Stimulated activated naive B cell treated with anti-CD40 and anti-IgM and Interleukin-4, amounts not matched to agents 10 μg/mL and 1 μg/mL and 100 μg/mL, for 72 hours (primary cell): ENCODE results near the gene CERK.

Experiments
- ATAC-seq, 2 donors: fragments of 150-1000 bp; cut with Tn5 transposase; replicated peaks; 2 replicates each; pipeline ENCODE4 v1.10.0; 2021; ENCODE audit warnings: moderate library complexity in 1 of 2
- DNase-seq: peaks from one replicate; pipeline ENCODE4 v3.0.0; 2021
- H3K27ac Mint-ChIP-seq: one replicate; pipeline ENCODE4 v1.8.0; 2022; ENCODE audit warnings: mild to moderate bottlenecking, mixed read lengths
- H3K27me3 Mint-ChIP-seq, 2 donors: one replicate each; pipeline ENCODE4 v1.8.0; 2022; ENCODE audit warnings: mixed read lengths in 2 of 2
- H3K36me3 Mint-ChIP-seq, 2 donors: one replicate each; pipeline ENCODE4 v1.8.0; 2022; ENCODE audit warnings: mixed read lengths in 2 of 2, mild to moderate bottlenecking in 1 of 2
- H3K4me1 Mint-ChIP-seq, 2 donors: one replicate each; pipeline ENCODE4 v1.8.0; 2022; ENCODE audit warnings: mixed read lengths in 2 of 2, mild to moderate bottlenecking in 1 of 2
- H3K4me3 Mint-ChIP-seq, 2 donors: one replicate each; pipeline ENCODE4 v1.8.0; 2022; ENCODE audit warnings: mild to moderate bottlenecking in 2 of 2, mixed read lengths in 2 of 2, moderate library complexity in 1 of 2
- H3K9me3 Mint-ChIP-seq, 2 donors: one replicate each; pipeline ENCODE4 v1.8.0; 2022; ENCODE audit warnings: mixed read lengths in 2 of 2, mild to moderate bottlenecking in 1 of 2

CERK gene

DNA sequence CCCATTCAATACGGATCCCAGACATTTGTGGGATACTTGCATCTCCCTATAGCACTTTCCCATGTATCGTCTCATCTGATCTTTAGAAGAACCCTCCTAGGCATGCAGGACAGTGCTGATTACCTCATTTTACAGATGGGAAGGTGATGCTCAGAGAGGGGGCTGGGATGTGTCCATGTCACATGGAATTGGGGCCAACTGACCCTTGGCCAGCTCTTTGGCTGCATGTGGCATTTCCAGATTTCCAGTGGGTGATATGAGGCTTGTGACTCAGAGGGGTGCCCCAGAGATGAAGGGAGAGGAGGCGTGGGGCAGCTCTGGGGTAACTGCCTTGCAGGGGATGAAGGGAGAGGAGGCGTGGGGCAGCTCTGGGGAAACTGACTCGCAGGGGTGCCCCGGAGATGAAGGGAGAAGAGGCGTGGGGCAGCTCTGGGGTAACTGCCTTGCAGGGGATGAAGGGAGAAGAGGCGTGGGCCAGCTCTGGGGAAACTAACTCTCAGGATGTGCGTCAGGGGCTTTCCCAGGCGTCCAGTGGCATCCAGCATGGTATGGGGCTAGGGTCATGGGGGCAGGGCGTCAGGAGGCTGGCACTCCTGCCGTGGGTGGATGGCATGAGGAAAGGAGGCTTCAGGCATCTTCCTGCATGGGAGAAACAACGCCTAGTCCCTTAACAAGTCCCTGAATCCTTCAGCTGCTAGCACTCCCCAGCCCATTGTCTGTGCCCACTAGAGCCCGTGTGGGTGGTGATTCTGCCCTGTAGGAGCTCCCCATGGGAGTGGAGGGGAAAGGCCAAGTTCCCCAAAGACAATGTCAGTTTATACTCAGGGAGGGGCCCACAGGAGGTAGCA lies 11.9 kb upstream of the CERK start:
- DNase-seq (no peak), ATAC-seq (peak; percentile 19 to 45)
- H3K27me3 Mint-ChIP-seq: peaks cover 19 to 24% of the 10 kb centered on the region in 2 donors
- peak overlapping the region; percentile 57 for H3K27ac Mint-ChIP-seq
- H3K9me3 Mint-ChIP-seq: no peaks in the 10 kb centered on the region
- H3K36me3 Mint-ChIP-seq: peaks cover 0 to 3% of the 10 kb centered on the region in 2 donors
- H3K4me3 Mint-ChIP-seq: peak overlapping the region; percentile 29 to 53
- peaks cover 34 to 43% of the 10 kb centered on the region in 2 donors for H3K4me1 Mint-ChIP-seq

GRCh38 chr22:46748908-46749675 lies 11.0 kb upstream of the CERK start:
- no peak overlapping the region for H3K27ac Mint-ChIP-seq
- H3K9me3 Mint-ChIP-seq: no peaks in the 10 kb centered on the region
- ATAC-seq (peak; percentile 22 to 39), DNase-seq (no peak)
- peaks cover 29 to 37% of the 10 kb centered on the region in 2 donors for H3K4me1 Mint-ChIP-seq
- no peaks in the 10 kb centered on the region for H3K36me3 Mint-ChIP-seq
- peaks cover 19 to 24% of the 10 kb centered on the region in 2 donors for H3K27me3 Mint-ChIP-seq
- peak overlapping the region in 1 of 2 donors; percentile 5 for H3K4me3 Mint-ChIP-seq

DNA sequence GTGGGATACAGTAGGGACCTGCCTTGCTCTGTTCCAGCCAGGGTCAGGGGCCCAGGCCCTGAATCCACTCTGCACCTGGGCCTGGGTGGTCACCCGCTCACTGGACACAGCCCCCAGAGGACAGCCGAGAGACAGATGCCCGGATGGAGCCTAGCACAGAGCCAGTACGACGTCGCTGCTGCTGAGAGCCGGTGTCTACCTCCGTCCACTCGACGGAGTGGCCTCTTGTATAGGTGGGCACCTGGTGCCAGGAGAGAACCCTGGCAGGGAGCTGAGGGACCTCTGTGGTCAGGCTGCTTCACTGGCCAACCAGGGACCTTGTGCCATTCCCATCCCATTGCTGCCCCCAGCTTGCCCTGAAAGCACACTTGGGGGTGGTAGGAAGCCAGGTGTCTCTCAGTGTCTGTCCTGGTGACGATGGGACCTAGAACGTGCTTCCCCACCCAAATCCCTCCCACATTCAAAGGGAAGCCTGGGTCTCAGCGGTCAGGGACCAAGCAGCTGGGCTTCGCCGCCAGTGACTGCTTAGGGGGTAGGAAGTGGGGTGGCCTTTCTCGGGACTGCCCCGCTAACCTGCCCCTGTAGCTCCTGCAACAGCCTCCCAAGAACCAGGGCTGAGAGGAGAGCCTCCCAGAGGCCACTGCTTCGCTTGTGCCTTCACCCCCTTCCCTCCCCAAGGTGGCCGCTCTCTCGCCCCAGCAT lies 10.3 kb upstream of the CERK start:
- H3K27me3 Mint-ChIP-seq: peaks cover 19 to 24% of the 10 kb centered on the region in 2 donors
- no peak overlapping the region for H3K27ac Mint-ChIP-seq
- H3K4me1 Mint-ChIP-seq: peaks cover 26 to 31% of the 10 kb centered on the region in 2 donors
- ATAC-seq (no peak), DNase-seq (no peak)
- no peaks in the 10 kb centered on the region for H3K9me3 Mint-ChIP-seq
- no peaks in the 10 kb centered on the region for H3K36me3 Mint-ChIP-seq
- H3K4me3 Mint-ChIP-seq: no peak overlapping the region

- ATAC-seq (no peak), DNase-seq (no peak)
- no peak overlapping the region for H3K27ac Mint-ChIP-seq
Observed at GRCh38 chr22:46747646-46748045, 9.6 kb upstream of the CERK start.

GRCh38 chr22:46746620-46747019 lies 8.6 kb upstream of the CERK start:
- no peak overlapping the region for H3K27ac Mint-ChIP-seq
- H3K4me3 Mint-ChIP-seq: no peak overlapping the region
- peaks cover 19 to 23% of the 10 kb centered on the region in 2 donors for H3K27me3 Mint-ChIP-seq
- peaks cover 6 to 8% of the 10 kb centered on the region in 2 donors for H3K36me3 Mint-ChIP-seq
- DNase-seq: no peak
- H3K9me3 Mint-ChIP-seq: peaks cover 5 to 6% of the 10 kb centered on the region in 2 donors
- ATAC-seq: no peak
- peaks cover 24 to 31% of the 10 kb centered on the region in 2 donors for H3K4me1 Mint-ChIP-seq

More at GRCh38 chr22:46747646-46748045, 9.6 kb upstream of the CERK start:
- H3K36me3 Mint-ChIP-seq: peaks cover 6 to 7% of the 10 kb centered on the region in 2 donors
- peaks cover 19 to 24% of the 10 kb centered on the region in 2 donors for H3K27me3 Mint-ChIP-seq
- peaks cover 5% of the 10 kb centered on the region in 2 donors for H3K9me3 Mint-ChIP-seq
- H3K4me3 Mint-ChIP-seq: no peak overlapping the region
- H3K4me1 Mint-ChIP-seq: peaks cover 24 to 31% of the 10 kb centered on the region in 2 donors

DNA sequence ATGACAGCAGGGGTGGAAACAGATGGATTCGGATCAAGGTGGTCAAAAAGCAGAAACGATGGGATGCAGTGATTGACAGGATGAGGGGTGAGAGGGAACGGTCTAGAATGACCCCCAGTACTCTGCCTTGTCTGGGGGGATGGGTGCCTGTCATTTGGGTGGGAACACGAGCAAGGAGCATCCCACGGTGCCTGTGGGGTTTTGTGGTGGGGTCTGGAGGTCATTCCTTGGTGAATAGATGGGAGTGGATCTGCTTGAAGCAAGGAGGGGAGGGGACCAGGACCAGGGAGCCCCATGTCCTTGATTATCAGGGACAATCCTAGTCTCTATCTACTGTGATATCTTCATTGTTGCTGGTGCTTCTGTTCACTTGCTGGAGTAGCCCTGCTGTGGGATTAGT lies 8.1 kb upstream of the CERK start:
- ATAC-seq (no peak), DNase-seq (no peak)
- Mint-ChIP-seq H3K27ac (no peak overlapping the region), H3K9me3 (peaks cover 5 to 6% of the 10 kb centered on the region in 2 donors), H3K27me3 (peaks cover 18 to 19% of the 10 kb centered on the region in 2 donors), H3K4me1 (peaks cover 23 to 28% of the 10 kb centered on the region in 2 donors), H3K4me3 (no peak overlapping the region), H3K36me3 (peaks cover 6 to 8% of the 10 kb centered on the region in 2 donors)

DNA sequence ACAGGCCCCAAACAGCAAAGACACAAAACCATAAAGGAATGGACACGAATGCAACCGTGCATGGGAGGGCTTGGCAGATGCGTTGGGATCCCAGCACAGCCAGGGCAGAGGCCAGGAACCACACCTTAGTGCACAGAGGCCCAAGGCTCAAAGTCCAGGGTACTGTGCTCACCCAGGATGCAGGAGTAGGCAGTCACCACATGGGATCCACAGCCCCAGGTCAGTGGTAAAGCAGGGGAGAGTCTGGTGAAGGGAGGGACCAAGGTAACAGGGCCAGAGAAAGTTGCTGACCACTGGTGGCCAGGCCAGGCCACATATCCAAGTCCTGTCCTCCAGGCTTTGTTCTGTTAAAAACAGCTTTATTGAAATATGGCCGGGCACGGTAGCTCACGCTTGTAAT lies 6.5 kb upstream of the CERK start:
- peaks cover 12 to 20% of the 10 kb centered on the region in 2 donors for H3K4me1 Mint-ChIP-seq
- no peak for DNase-seq
- peak overlapping the region; percentile 69 for H3K27ac Mint-ChIP-seq
- peaks cover 5 to 6% of the 10 kb centered on the region in 2 donors for H3K9me3 Mint-ChIP-seq
- H3K4me3 Mint-ChIP-seq: no peak overlapping the region
- no peak for ATAC-seq
- H3K36me3 Mint-ChIP-seq: peaks cover 6 to 8% of the 10 kb centered on the region in 2 donors
- peaks cover 10 to 14% of the 10 kb centered on the region in 2 donors for H3K27me3 Mint-ChIP-seq

DNA sequence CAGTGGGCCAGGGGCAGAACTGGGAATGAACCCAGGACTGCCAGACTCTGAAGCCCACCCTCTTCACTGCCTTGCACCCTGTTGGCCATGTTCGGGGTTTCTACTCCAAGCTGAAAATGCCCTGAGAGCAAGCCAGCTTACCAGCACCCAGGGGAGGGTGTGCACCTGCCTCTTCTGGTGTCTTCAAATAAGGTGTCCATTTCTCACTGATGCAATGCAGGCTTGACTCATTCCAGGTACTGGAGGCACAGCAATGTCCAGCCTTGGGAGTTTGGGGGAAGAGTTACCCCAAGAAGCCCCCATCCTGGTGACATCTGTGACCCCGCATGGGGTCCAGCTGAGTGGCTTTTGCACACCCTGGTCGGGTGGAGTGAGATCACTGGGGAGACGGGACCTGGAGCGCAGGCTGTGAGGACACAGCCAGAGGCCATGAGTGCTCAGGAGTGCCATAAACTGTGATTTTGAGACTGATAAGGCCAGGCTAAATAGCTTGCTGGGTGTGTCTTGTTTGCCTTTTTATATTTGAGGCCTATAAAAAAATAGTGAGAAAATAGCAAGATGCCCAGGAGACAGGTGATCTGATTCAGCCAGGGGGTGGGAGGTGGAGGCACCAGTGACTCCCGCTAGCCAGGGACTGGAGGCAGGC lies 4.6 kb upstream of the CERK start:
- peaks cover 10 to 20% of the 10 kb centered on the region in 2 donors for H3K4me1 Mint-ChIP-seq
- no peak overlapping the region for H3K4me3 Mint-ChIP-seq
- peaks cover 0 to 7% of the 10 kb centered on the region in 2 donors for H3K27me3 Mint-ChIP-seq
- ATAC-seq (no peak), DNase-seq (no peak)
- peaks cover 5 to 6% of the 10 kb centered on the region in 2 donors for H3K9me3 Mint-ChIP-seq
- H3K27ac Mint-ChIP-seq: peak overlapping the region; percentile 25
- H3K36me3 Mint-ChIP-seq: peaks cover 6 to 8% of the 10 kb centered on the region in 2 donors

DNA sequence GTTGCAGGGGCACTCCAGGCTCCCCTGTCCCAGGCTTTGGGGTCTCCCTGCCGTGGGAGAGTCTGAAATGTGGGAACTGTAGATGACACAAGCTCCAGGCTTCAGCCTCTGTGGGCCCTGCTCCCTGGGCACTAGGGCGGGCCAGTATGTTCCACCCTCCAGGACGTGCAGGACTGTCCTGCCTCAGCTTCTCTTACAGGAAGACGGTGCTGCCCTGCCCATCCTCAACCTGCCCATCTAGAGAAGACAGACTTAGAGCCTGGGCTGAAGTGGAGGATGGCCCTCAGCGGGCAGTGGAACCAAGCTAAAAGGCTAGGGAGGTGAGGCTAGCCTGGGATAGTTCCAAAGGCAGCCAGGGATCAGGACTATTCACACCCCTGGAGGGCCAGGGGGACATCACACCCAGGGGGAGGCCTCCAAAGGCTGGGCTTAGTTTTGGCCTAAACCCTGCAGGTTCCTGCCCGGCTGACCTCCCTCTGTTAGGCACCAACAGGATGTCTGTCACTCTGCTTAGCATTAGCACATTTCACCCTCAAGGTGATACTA lies 4.0 kb upstream of the CERK start:
- no peak for ATAC-seq
- Mint-ChIP-seq H3K4me1 (peaks cover 13 to 25% of the 10 kb centered on the region in 2 donors), H3K27me3 (peaks cover 0 to 7% of the 10 kb centered on the region in 2 donors), H3K9me3 (peaks cover 5 to 6% of the 10 kb centered on the region in 2 donors), H3K36me3 (peaks cover 8 to 10% of the 10 kb centered on the region in 2 donors), H3K27ac (no peak overlapping the region), H3K4me3 (no peak overlapping the region)
- no peak for DNase-seq

- Mint-ChIP-seq H3K27ac (peak overlapping the region; percentile 68), H3K36me3 (peaks cover 8 to 10% of the 10 kb centered on the region in 2 donors), H3K9me3 (peaks cover 5 to 6% of the 10 kb centered on the region in 2 donors), H3K4me3 (no peak overlapping the region), H3K4me1 (peaks cover 19 to 34% of the 10 kb centered on the region in 2 donors), H3K27me3 (peaks cover 0 to 2% of the 10 kb centered on the region in 2 donors)
- DNase-seq (no peak), ATAC-seq (no peak)
Observed at GRCh38 chr22:46740910-46741780, 3.1 kb upstream of the CERK start.

- DNase-seq (peak; percentile 60), ATAC-seq (peak in 1 of 2 donors; percentile 72)
- Mint-ChIP-seq H3K4me3 (peak overlapping the region; percentile 82 to 88), H3K27ac (peak overlapping the region; percentile 49), H3K9me3 (peaks cover 5 to 6% of the 10 kb centered on the region in 2 donors), H3K36me3 (peaks cover 8 to 10% of the 10 kb centered on the region in 2 donors), H3K27me3 (no peaks in the 10 kb centered on the region), H3K4me1 (peaks cover 31 to 52% of the 10 kb centered on the region in 2 donors)
Observed at GRCh38 chr22:46739094-46739870, 1.2 kb upstream of the CERK start.

DNA sequence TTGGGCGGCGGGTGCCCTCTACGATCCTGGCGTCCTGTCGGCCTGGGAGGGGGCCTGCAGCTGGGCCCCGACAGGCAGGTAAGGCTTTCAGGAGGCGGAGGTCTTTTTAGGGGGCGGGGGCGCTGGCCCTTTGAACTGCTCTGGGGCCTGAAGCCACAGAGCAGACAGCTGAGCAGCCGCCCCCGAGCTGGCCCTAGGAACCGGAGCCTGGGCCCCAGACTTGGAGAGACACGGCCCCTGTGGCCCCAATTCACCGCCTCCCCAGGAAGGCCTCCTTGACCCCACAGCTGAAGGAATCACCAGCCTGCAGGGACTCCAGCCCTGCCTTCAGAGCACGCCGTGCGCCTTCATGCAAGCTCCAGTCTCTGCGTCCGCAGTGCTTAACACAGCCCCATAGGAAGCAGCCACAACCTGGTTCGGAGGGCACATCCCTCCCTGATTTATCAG lies 618 bp upstream of the CERK start:
- H3K4me1 Mint-ChIP-seq: peaks cover 34 to 58% of the 10 kb centered on the region in 2 donors
- H3K9me3 Mint-ChIP-seq: peaks cover 5 to 6% of the 10 kb centered on the region in 2 donors
- peaks cover 8 to 10% of the 10 kb centered on the region in 2 donors for H3K36me3 Mint-ChIP-seq
- H3K4me3 Mint-ChIP-seq: peak overlapping the region; percentile 82 to 88
- DNase-seq (no peak), ATAC-seq (peak in 1 of 2 donors; percentile 5)
- peak overlapping the region; percentile 49 for H3K27ac Mint-ChIP-seq
- H3K27me3 Mint-ChIP-seq: no peaks in the 10 kb centered on the region
